Activated CD8-positive, alpha-beta memory T cell treated with anti-CD3 and anti-CD28 coated beads, Interleukin-2, amount 50 U/mL, for 4 hours (primary cell): ENCODE data around the gene MOGAT3.

Source experiments
- DNase-seq: peaks from one replicate; pipeline ENCODE4 v3.0.0-alpha.2; 2020

Gene MOGAT3

GRCh38 chr7:101156866-101157589, 43.8 kb downstream of the MOGAT3 start:
- no peak for DNase-seq

DNA sequence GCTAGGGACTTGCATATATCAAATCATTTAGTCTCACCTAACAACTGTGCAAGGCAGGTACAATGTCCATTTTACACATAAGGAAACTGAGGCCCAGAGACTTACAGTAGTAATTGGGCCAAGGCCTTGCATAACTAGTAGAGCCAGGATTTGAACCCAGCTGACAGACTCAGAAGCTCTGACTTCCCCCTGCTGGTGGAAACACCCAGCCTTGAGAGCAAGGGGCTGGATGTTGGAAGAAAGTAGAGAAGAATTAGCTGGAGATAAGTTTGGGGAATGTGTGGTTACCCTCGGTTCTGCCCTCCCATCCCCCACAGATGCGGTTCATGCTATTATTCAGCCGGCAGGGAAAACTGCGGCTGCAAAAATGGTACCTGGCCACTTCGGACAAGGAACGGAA, 44.6 kb downstream of the MOGAT3 start:
- DNase-seq, result no peak

GRCh38 chr7:101155303-101155702, 45.5 kb downstream of the MOGAT3 start:
- DNase-seq, result no peak

- no peak for DNase-seq
Observed at GRCh38 chr7:101154693-101155102, 46.1 kb downstream of the MOGAT3 start.

- peak; percentile 88 for DNase-seq
Observed at GRCh38 chr7:101153969-101154692, 46.7 kb downstream of the MOGAT3 start, which contains the start of gene AP1S1. Gene AP1S1, plus strand, starts transcription at chr7:101154476. Its CDS starts 39 bp downstream, at chr7:101154515.

- no peak for DNase-seq
Observed at GRCh38 chr7:101151908-101152651, 48.8 kb downstream of the MOGAT3 start.
